CD8-positive, alpha-beta memory T cell (primary cell): Measurements from ENCODE around the gene SLC9C2. TPM values are rescaled to one million over a fixed set of nuclear protein-coding genes. Genes with fewer than 3 reads are reported as not detected.

ENCODE experiments used
- CTCF ChIA-PET: fragments of 350-600 bp; sonication (Branson Sonifier 250); formaldehyde crosslinking; loops from one replicate; lab custom pipeline; 2021; ENCODE audit warnings: antibody characterized with exemption; lab: Charles Lee
- POLR2A ChIA-PET: fragments of 350-600 bp; sonication (Branson Sonifier 250); formaldehyde crosslinking; loops from one replicate; lab custom pipeline; 2021; ENCODE audit warnings: antibody characterized with exemption; lab: Charles Lee
- DNase-seq, 5 donors: peaks; one replicate each; pipeline versions ENCODE4 v3.0.0 to v3.0.0-alpha.2; 2020 to 2022; ENCODE audit warnings: mixed read lengths in 1 of 5
- H3K27ac ChIP-seq: one replicate; pipeline ENCODE4 v1.7.0; 2013; ENCODE audit warnings: low read depth, mild to moderate bottlenecking, low read length, moderate library complexity
- H3K27me3 ChIP-seq: 2 replicates; pipeline ENCODE4 v1.7.0; 2013; ENCODE audit warnings: low read length, mild to moderate bottlenecking; ENCODE audit not compliant: insufficient read depth, poor library complexity, severe bottlenecking
- H3K36me3 ChIP-seq: 2 replicates; pipeline ENCODE4 v1.7.0; 2013; ENCODE audit warnings: mild to moderate bottlenecking, low read length, moderate library complexity; ENCODE audit not compliant: insufficient read depth
- H3K4me1 ChIP-seq: 2 replicates; pipeline ENCODE4 v1.7.0; 2013; ENCODE audit warnings: mild to moderate bottlenecking, low read length, moderate library complexity; ENCODE audit not compliant: insufficient read depth
- H3K4me3 ChIP-seq: 2 replicates; pipeline ENCODE4 v1.7.0; 2013; ENCODE audit warnings: mild to moderate bottlenecking, low read length
- H3K9me3 ChIP-seq: 2 replicates; pipeline ENCODE4 v1.7.0; 2013; ENCODE audit warnings: mild to moderate bottlenecking, low read length
- H3K27ac Mint-ChIP-seq, 8 donors: one replicate each; pipeline ENCODE4 v1.8.0; 2020 to 2021; ENCODE audit warnings: mixed read lengths in 8 of 8, mild to moderate bottlenecking in 6 of 8, inconsistent platforms in 3 of 8, moderate library complexity in 3 of 8
- H3K27me3 Mint-ChIP-seq, 2 donors: one replicate each; pipeline ENCODE4 v1.8.0; 2020 to 2021; ENCODE audit warnings: mixed read lengths in 2 of 2, mild to moderate bottlenecking in 1 of 2, moderate library complexity in 1 of 2
- H3K36me3 Mint-ChIP-seq, 3 donors: one replicate each; pipeline ENCODE4 v1.8.0; 2020 to 2021; ENCODE audit warnings: mixed read lengths in 3 of 3, inconsistent platforms in 1 of 3, mild to moderate bottlenecking in 1 of 3
- H3K4me1 Mint-ChIP-seq, 3 donors: one replicate each; pipeline ENCODE4 v1.8.0; 2020 to 2021; ENCODE audit warnings: mixed read lengths in 3 of 3, inconsistent platforms in 1 of 3, mild to moderate bottlenecking in 1 of 3
- H3K4me3 Mint-ChIP-seq, 7 donors: one replicate each; pipeline ENCODE4 v1.8.0; 2020 to 2021; ENCODE audit warnings: mixed read lengths in 7 of 7, mild to moderate bottlenecking in 6 of 7, moderate library complexity in 4 of 7, inconsistent platforms in 2 of 7
- H3K9me3 Mint-ChIP-seq, 5 donors: one replicate each; pipeline ENCODE4 v1.8.0; 2020 to 2022; ENCODE audit warnings: mixed read lengths in 5 of 5, mild to moderate bottlenecking in 3 of 5, moderate library complexity in 2 of 5, inconsistent platforms in 1 of 5
- polyA plus RNA-seq: library from polyadenylated mRNA; unstranded; fragments of 300-500 nt; fragmentation: Illumina TruSeq; gene quantifications from one replicate; pipeline ENCODE4 v1.2.3, GENCODE V29; 2021
- total RNA-seq, 2 experiments: library from RNA; stranded (reverse); gene quantifications; one replicate each; pipeline ENCODE4 v1.2.3, GENCODE V29; 2021

The SLC9C2 gene
- total and polyA plus RNA-seq, 3 experiments from 2014 or later: not detected

DNA sequence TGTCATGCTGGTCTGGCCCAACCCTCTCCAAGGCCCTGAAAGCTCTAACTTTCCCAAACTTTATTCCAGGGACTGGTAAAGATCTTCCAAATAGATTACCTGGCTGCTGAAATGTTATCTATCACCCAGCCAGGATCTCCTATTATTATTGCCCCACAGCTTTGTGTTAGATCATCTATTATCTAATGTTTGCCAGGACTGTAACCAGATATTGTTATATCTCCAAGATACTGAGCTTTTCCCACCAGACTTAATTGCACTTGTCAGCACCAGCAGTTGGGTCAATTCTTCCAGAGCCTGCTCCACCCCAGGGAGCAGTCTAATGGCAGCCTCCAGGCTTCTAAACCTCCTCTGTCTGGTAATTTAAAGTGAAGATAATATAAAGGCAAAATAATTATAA, 66.6 kb downstream of the SLC9C2 start:
- H3K4me3 Mint-ChIP-seq: no peak overlapping the region

GRCh38 chr1:173532237-173532636, 70.6 kb downstream of the SLC9C2 start:
- H3K36me3 Mint-ChIP-seq: peaks cover 0 to 2% (median 0%) of the 10 kb centered on the region in 3 donors
- H3K27me3 Mint-ChIP-seq: no peaks in the 10 kb centered on the region
- no peaks in the 10 kb centered on the region for H3K27me3 ChIP-seq
- peak overlapping the region in 6 of 8 donors; percentile 24 to 92 (median 58) for H3K27ac Mint-ChIP-seq
- no peaks in the 10 kb centered on the region for H3K9me3 Mint-ChIP-seq
- ChIA-PET CTCF (no interaction called here), POLR2A (interaction anchor here (0.7 kb wide), 1 partner anchor 18 kb away, joined by 3 read pairs; no protein-coding TSS in a partner anchor)
- no peaks in the 10 kb centered on the region for H3K9me3 ChIP-seq
- H3K4me3 Mint-ChIP-seq: peak overlapping the region in 6 of 7 donors; percentile 52 to 75 (median 71)
- H3K36me3 ChIP-seq: no peaks in the 10 kb centered on the region
- no peak for DNase-seq
- H3K4me1 Mint-ChIP-seq: peaks cover 29 to 49% (median 41%) of the 10 kb centered on the region in 3 donors
- H3K27ac ChIP-seq: no peak overlapping the region
- H3K4me3 ChIP-seq: peak overlapping the region; percentile 22
- H3K4me1 ChIP-seq: peaks cover 15% of the 10 kb centered on the region

More for the DNA sequence above, 66.6 kb downstream of the SLC9C2 start:
- CTCF ChIA-PET: no interaction called here
- Histone ChIP-seq H3K27ac (no peak overlapping the region), H3K9me3 (no peaks in the 10 kb centered on the region), H3K36me3 (no peaks in the 10 kb centered on the region), H3K27me3 (no peaks in the 10 kb centered on the region), H3K4me3 (no peak overlapping the region), H3K4me1 (peaks cover 12% of the 10 kb centered on the region)
- POLR2A ChIA-PET: no interaction called here
- H3K9me3 Mint-ChIP-seq: peaks cover 0 to 3% (median 0%) of the 10 kb centered on the region in 5 donors
- H3K27ac Mint-ChIP-seq: no peak overlapping the region
- no peak for DNase-seq
- H3K4me1 Mint-ChIP-seq: peaks cover 13 to 16% (median 16%) of the 10 kb centered on the region in 3 donors
- H3K27me3 Mint-ChIP-seq: no peaks in the 10 kb centered on the region
- H3K36me3 Mint-ChIP-seq: peaks cover 0 to 9% (median 2%) of the 10 kb centered on the region in 3 donors

- ChIA-PET POLR2A (no interaction called here), CTCF (interaction anchor here (1.4 kb wide), 1 partner anchor 8 kb away, joined by 3 read pairs; no protein-coding TSS in a partner anchor)
- Histone ChIP-seq H3K4me1 (peaks cover 15% of the 10 kb centered on the region), H3K27ac (no peak overlapping the region), H3K36me3 (no peaks in the 10 kb centered on the region), H3K27me3 (no peaks in the 10 kb centered on the region), H3K9me3 (no peaks in the 10 kb centered on the region), H3K4me3 (no peak overlapping the region)
- Mint-ChIP-seq H3K4me1 (peaks cover 29 to 53% (median 41%) of the 10 kb centered on the region in 3 donors), H3K36me3 (peaks cover 0 to 2% (median 0%) of the 10 kb centered on the region in 3 donors), H3K4me3 (no peak overlapping the region), H3K27me3 (no peaks in the 10 kb centered on the region), H3K9me3 (no peaks in the 10 kb centered on the region), H3K27ac (no peak overlapping the region)
- no peak for DNase-seq
Observed at GRCh38 chr1:173530795-173531693, 71.8 kb downstream of the SLC9C2 start.

DNA sequence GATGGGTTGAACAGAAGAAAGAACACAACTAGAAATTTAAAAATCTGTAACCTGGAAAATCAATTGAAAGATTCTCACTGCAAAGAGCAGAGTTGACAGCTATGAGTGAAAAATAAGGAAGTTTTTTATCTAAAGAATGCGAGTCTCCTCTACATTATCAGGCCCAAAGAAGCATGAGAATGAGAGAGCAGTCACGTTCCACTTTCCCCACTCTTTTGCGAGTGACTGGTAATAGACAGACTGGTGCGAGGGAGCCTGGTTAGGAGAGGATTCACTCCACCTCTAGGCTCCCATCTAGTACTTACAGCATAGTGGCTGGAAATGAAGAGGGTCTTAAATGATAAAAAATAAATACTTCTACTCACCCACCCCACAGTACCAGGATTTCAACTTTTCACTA, 73.8 kb downstream of the SLC9C2 start:
- H3K36me3 ChIP-seq: no peaks in the 10 kb centered on the region
- no peak for DNase-seq
- H3K9me3 Mint-ChIP-seq: no peaks in the 10 kb centered on the region
- no peaks in the 10 kb centered on the region for H3K9me3 ChIP-seq
- H3K4me3 ChIP-seq: no peak overlapping the region
- no peak overlapping the region for H3K27ac ChIP-seq
- H3K27ac Mint-ChIP-seq: peak overlapping the region in 4 of 8 donors; percentile 14 to 70 (median 42)
- CTCF ChIA-PET: no interaction called here
- no peaks in the 10 kb centered on the region for H3K27me3 Mint-ChIP-seq
- POLR2A ChIA-PET: no interaction called here
- peak overlapping the region in 1 of 7 donors; percentile 0 for H3K4me3 Mint-ChIP-seq
- H3K4me1 Mint-ChIP-seq: peaks cover 29 to 55% (median 41%) of the 10 kb centered on the region in 3 donors
- H3K4me1 ChIP-seq: peaks cover 15% of the 10 kb centered on the region
- H3K36me3 Mint-ChIP-seq: peaks cover 0 to 2% (median 0%) of the 10 kb centered on the region in 3 donors
- no peaks in the 10 kb centered on the region for H3K27me3 ChIP-seq

DNA sequence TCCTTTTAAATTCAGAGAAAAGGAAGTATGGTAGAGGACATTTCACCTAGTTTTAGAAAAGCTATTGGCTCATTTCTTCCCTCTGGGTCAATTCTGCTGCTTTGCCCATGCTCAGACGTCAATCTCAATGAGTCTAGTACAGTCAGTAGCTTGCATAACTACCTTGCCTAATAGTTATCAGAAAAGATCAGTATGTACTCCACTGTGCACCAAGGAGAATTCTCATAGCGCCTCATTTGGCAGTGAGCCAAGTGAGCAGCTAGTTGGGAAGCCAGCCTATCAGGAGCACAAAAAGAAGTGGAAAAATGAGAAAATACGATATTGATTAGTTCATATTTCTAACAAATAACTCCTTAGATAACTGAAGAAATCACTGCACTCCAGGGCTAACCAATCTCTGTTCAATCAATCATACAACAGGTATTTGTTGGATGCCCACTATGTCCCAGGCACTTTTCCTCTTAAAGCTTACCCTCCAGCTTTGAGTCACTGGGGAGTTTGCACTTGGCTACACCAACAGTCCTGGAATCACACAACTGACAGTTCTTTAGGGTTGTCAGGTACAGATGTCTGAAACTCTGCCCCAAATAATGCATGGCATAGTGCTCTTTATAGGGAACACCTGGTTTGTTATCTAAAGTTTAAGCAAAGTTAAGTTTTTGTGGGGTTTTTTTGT, 75.6 kb downstream of the SLC9C2 start:
- peaks cover 22 to 48% (median 34%) of the 10 kb centered on the region in 3 donors for H3K4me1 Mint-ChIP-seq
- H3K4me1 ChIP-seq: peaks cover 9% of the 10 kb centered on the region
- CTCF ChIA-PET: interaction anchor here (0.6 kb wide), 1 partner anchor 386 kb away, joined by 3 read pairs; no protein-coding TSS in a partner anchor
- H3K27me3 ChIP-seq: no peaks in the 10 kb centered on the region
- no peak overlapping the region for H3K27ac Mint-ChIP-seq
- no peaks in the 10 kb centered on the region for H3K27me3 Mint-ChIP-seq
- H3K4me3 Mint-ChIP-seq: no peak overlapping the region
- H3K36me3 ChIP-seq: no peaks in the 10 kb centered on the region
- peaks cover 0 to under 1% (median 0%) of the 10 kb centered on the region in 3 donors for H3K36me3 Mint-ChIP-seq
- no peak overlapping the region for H3K4me3 ChIP-seq
- DNase-seq: no peak
- no peak overlapping the region for H3K27ac ChIP-seq
- no peaks in the 10 kb centered on the region for H3K9me3 ChIP-seq
- no peaks in the 10 kb centered on the region for H3K9me3 Mint-ChIP-seq
- POLR2A ChIA-PET: interaction anchor here (0.6 kb wide), 1 partner anchor 40 kb away, joined by 3 read pairs; no protein-coding TSS in a partner anchor

GRCh38 chr1:173525926-173526325, 76.9 kb downstream of the SLC9C2 start:
- CTCF ChIA-PET: no interaction called here
- H3K4me3 Mint-ChIP-seq: no peak overlapping the region

DNA sequence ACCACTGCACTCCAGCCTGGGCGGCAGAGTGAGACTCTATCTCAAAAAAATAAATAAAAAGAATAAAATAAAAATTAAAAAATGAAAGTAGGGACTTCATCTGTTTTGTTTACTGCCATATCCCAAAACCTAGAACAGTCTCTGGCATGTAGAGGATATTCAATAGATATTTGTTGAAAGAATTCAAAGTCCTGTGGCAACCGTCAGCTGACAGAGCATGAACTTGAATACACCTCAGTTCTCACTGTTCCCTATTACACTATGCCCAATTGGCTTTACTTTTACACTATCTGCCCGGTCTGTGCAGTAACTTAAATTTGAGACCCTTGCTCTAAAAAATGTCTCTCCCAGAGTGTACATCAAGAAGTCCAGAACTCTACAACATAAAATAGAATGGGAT, 79.5 kb downstream of the SLC9C2 start:
- CTCF ChIA-PET: no interaction called here
- Histone ChIP-seq H3K9me3 (no peaks in the 10 kb centered on the region), H3K27me3 (no peaks in the 10 kb centered on the region), H3K36me3 (no peaks in the 10 kb centered on the region), H3K4me3 (no peak overlapping the region), H3K4me1 (peaks cover 8% of the 10 kb centered on the region), H3K27ac (no peak overlapping the region)
- Mint-ChIP-seq H3K27me3 (no peaks in the 10 kb centered on the region), H3K4me3 (no peak overlapping the region), H3K9me3 (no peaks in the 10 kb centered on the region), H3K4me1 (peaks cover 7 to 18% (median 11%) of the 10 kb centered on the region in 3 donors), H3K27ac (no peak overlapping the region), H3K36me3 (no peaks in the 10 kb centered on the region)
- POLR2A ChIA-PET: no interaction called here
- DNase-seq: no peak

More at GRCh38 chr1:173525926-173526325, 76.9 kb downstream of the SLC9C2 start:
- POLR2A ChIA-PET: no interaction called here
- Mint-ChIP-seq H3K27me3 (no peaks in the 10 kb centered on the region), H3K27ac (no peak overlapping the region), H3K9me3 (no peaks in the 10 kb centered on the region), H3K36me3 (no peaks in the 10 kb centered on the region), H3K4me1 (peaks cover 16 to 37% (median 22%) of the 10 kb centered on the region in 3 donors)
- Histone ChIP-seq H3K4me3 (no peak overlapping the region), H3K4me1 (peaks cover 4% of the 10 kb centered on the region), H3K36me3 (no peaks in the 10 kb centered on the region), H3K27ac (no peak overlapping the region), H3K27me3 (no peaks in the 10 kb centered on the region), H3K9me3 (no peaks in the 10 kb centered on the region)
- DNase-seq: no peak
